Head of caudate nucleus (tissue), 42 donors: ENCODE measurements around the gene GDI1.
A peak's percentile ranks its signal among the peaks of the same experiment; 100 is the strongest.

ENCODE experiments used
- DNase-seq, 42 donors: peaks; one replicate each; pipeline versions ENCODE4 v3.0.0 to v3.0.0-alpha.2; 2020 to 2021; ENCODE audit warnings: mixed read lengths in 7 of 42
- intact Hi-C: fragments of 100-400 bp; cut with DNase I; formaldehyde crosslinking; loops from one replicate; pipeline ENCODE4 v1.15.0; 2022

GDI1 gene

GRCh38 chrX:154487518-154488290 lies 50.8 kb downstream of the GDI1 start:
- DNase-seq = no peak
- intact Hi-C loops = no loop called here

- no peak for DNase-seq
- intact Hi-C loops = no loop called here
Measured at GRCh38 chrX:154488336-154489075, 51.6 kb downstream of the GDI1 start.

GRCh38 chrX:154489182-154489581 lies 52.2 kb downstream of the GDI1 start:
- DNase-seq = no peak
- intact Hi-C loops = no loop called here

- intact Hi-C loops = no loop called here
- DNase-seq = peak in 2 of 42 donors; percentile 13 to 24
Measured at GRCh38 chrX:154490021-154490413, 53.1 kb downstream of the GDI1 start.

- DNase-seq = peak; percentile 86 to 97 (median 94)
- intact Hi-C loops = no loop called here
Measured at GRCh38 chrX:154490414-154491083, 53.6 kb downstream of the GDI1 start, which contains the start of gene SLC10A3. Gene SLC10A3, minus strand, starts transcription at chrX:154490629. Its CDS starts 1,689 bp downstream, at chrX:154488940.
